ENCODE measurements around the gene PEF1. TPM values are rescaled to one million over a fixed set of nuclear protein-coding genes. Genes with fewer than 3 reads are reported as not detected.

The PEF1 gene
- total and polyA plus RNA-seq, 9 donors: 31.7 to 65.2 (median 58.2) TPM

GRCh38 chr1:31627930-31628559, 16.6 kb downstream of the PEF1 start:
- H3K27me3 ChIP-seq: no peaks in the 10 kb centered on the region
- H3K4me1 ChIP-seq (ENCODE audit: insufficient read depth): peaks cover 7% of the 10 kb centered on the region
- no peaks in the 10 kb centered on the region for H3K9me3 ChIP-seq
- no peaks in the 10 kb centered on the region for H3K36me3 ChIP-seq
- intact Hi-C loops (cut with DNase I): no loop called here
- no peak overlapping the region for H3K4me3 ChIP-seq
- no peak for DNase-seq
- TF ChIP-seq EP300 (IDR thresholded peaks at IDR 0.05): no peak
- peak overlapping the region in 1 of 2 donors; percentile 56 for H3K27ac ChIP-seq
- WGBS, 3 donors: 46 to 56% (median 53%) methylated on average over 11 of the region's 11 CpGs

DNA sequence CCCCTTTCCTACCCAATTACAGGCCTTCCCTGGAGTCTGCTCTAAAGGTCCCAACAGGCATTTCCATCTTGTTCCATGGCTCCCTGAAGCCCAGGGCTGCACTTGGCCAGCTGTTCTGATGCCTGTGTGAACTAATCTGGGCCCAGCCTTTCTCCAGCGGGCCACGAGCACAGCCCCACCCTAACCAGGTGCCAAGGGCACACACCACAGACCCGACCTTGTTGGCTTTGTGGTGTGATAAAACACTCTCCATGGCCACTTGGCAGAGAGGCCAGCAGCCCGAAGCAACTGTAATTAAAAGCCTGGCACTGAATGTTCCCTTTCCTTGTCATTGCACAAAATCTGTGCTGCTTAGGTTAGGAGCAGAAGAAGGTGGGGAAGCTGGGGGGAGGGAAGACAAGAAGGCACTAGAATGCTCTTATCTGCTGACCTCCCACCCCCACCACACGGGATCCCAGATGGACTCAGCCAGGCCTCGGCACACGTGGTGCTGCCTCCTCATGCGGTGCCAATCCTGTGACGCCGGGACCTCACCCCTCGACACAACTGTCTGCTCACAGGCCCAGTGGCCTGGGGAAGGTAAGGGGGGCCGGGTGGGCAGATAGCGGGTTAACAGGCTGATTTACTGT, 17.3 kb downstream of the PEF1 start:
- intact Hi-C loops (cut with DNase I): no loop called here
- Histone ChIP-seq H3K4me1 (ENCODE audit: insufficient read depth) (peaks cover 7% of the 10 kb centered on the region), H3K27ac (peak overlapping the region in 1 of 2 donors; percentile 56), H3K9me3 (no peaks in the 10 kb centered on the region), H3K27me3 (no peaks in the 10 kb centered on the region), H3K4me3 (no peak overlapping the region), H3K36me3 (no peaks in the 10 kb centered on the region)
- peak; percentile 42 to 77 (median 63) for DNase-seq
- TF ChIP-seq EP300 (IDR thresholded peaks at IDR 0.05): no peak
- TF ChIP-seq POLR2A (IDR thresholded peaks at IDR 0.05): no peak
- TF ChIP-seq, protein P1, sequence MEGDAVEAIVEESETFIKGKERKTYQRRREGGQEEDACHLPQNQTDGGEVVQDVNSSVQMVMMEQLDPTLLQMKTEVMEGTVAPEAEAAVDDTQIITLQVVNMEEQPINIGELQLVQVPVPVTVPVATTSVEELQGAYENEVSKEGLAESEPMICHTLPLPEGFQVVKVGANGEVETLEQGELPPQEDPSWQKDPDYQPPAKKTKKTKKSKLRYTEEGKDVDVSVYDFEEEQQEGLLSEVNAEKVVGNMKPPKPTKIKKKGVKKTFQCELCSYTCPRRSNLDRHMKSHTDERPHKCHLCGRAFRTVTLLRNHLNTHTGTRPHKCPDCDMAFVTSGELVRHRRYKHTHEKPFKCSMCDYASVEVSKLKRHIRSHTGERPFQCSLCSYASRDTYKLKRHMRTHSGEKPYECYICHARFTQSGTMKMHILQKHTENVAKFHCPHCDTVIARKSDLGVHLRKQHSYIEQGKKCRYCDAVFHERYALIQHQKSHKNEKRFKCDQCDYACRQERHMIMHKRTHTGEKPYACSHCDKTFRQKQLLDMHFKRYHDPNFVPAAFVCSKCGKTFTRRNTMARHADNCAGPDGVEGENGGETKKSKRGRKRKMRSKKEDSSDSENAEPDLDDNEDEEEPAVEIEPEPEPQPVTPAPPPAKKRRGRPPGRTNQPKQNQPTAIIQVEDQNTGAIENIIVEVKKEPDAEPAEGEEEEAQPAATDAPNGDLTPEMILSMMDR (IDR thresholded peaks at IDR 0.05): no peak
- 18 to 31% (median 20%) methylated on average over 13 of the region's 13 CpGs for WGBS, 3 donors

GRCh38 chr1:31626223-31627207, 18.2 kb downstream of the PEF1 start:
- DNase-seq: peak; percentile 59 to 69 (median 63)
- no peaks in the 10 kb centered on the region for H3K27me3 ChIP-seq
- WGBS, 3 donors: 17 to 41% (median 20%) methylated on average over 23 of the region's 23 CpGs
- peak overlapping the region in 1 of 2 donors; percentile 56 for H3K27ac ChIP-seq
- no peaks in the 10 kb centered on the region for H3K36me3 ChIP-seq
- TF ChIP-seq POLR2A (IDR thresholded peaks at IDR 0.05): no peak
- TF ChIP-seq, protein P1 (IDR thresholded peaks at IDR 0.05): no peak
- TF ChIP-seq EP300 (IDR thresholded peaks at IDR 0.05): no peak
- H3K4me1 ChIP-seq (ENCODE audit: insufficient read depth): peaks cover 7% of the 10 kb centered on the region
- no peak overlapping the region for H3K4me3 ChIP-seq
- H3K9me3 ChIP-seq: no peaks in the 10 kb centered on the region
- intact Hi-C loops (cut with DNase I): no loop called here

DNA sequence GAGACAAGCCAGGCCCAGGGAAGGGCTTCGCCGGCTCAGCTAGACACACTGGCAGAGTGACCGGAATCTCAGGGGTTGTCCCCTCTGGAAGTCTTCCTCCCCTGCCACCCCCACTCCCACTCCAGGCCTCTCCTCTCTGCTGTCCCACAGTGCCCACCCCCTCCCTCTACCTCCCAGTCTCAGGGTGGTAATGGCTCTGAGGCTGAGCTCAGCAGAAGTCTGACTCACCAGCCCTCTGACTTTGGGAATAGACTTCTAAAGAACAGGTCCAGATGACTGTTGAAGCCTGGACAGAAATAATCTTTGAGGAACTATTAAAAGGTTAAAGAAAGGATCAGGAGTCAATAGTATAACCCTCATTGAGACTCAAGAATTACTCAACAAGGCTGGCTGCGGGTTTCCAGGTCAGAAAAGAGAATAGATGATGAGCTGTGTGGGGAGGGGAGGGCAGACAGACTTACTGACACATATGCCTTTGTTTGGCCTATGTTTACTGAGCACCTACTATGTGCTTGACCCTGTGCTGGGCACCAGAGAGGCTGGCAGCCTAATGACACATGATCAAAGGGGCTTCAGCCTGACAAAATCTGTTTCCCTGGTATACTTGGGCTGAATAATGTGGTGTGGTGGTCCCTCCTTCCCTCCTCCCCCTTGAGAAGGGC, 19.0 kb downstream of the PEF1 start:
- 73 to 89% (median 74%) methylated on average over 4 of the region's 4 CpGs for WGBS, 3 donors

More for the DNA sequence above, 19.0 kb downstream of the PEF1 start:
- TF ChIP-seq POLR2A (IDR thresholded peaks at IDR 0.05) (no peak), EP300 (IDR thresholded peaks at IDR 0.05) (no peak)
- TF ChIP-seq, protein P1 (IDR thresholded peaks at IDR 0.05): no peak
- Histone ChIP-seq H3K4me1 (ENCODE audit: insufficient read depth) (peaks cover 7% of the 10 kb centered on the region), H3K36me3 (no peaks in the 10 kb centered on the region), H3K9me3 (no peaks in the 10 kb centered on the region), H3K27me3 (no peaks in the 10 kb centered on the region), H3K27ac (peak overlapping the region in 1 of 2 donors; percentile 56), H3K4me3 (no peak overlapping the region)
- intact Hi-C loops (cut with DNase I): no loop called here
- DNase-seq: no peak

Data from ovary (tissue), 9 donors.